Measurements from ENCODE around the gene GUF1.

GUF1 gene

GRCh38 chr4:44678094-44679041, at the start of gene GUF1:
Gene GUF1, plus strand, starts transcription at chr4:44678420. Its CDS starts 203 bp downstream, at chr4:44678623.
- Histone ChIP-seq H3K9me3 (ENCODE audit: low read length) (no peaks in the 10 kb centered on the region), H3K4me3 (ENCODE audit: low read depth in 1 of 2, low read length in 2 of 2) (peak within 1 kb of the TSS; percentile 84 to 88), H3K9ac (ENCODE audit: low read length) (peak within 1 kb of the TSS; percentile 81), H3K27me3 (ENCODE audit: control insufficient read depth in 1 of 2, insufficient read depth in 2 of 2, low read length in 2 of 2) (no peaks in the 10 kb centered on the region), H3K4me1 (ENCODE audit: insufficient read depth, low read length) (peaks cover 11% of the 10 kb centered on the region), H3K27ac (ENCODE audit: low read depth, low read length) (peak within 1 kb of the TSS; percentile 62), H3K36me3 (ENCODE audit: insufficient read depth, low read length) (peaks cover 10% of the 10 kb centered on the region)

- Histone ChIP-seq H3K9ac (ENCODE audit: low read length) (no peak overlapping the region), H3K4me1 (ENCODE audit: insufficient read depth, low read length) (no peaks in the 10 kb centered on the region), H3K27me3 (ENCODE audit: control insufficient read depth in 1 of 2, insufficient read depth in 2 of 2, low read length in 2 of 2) (no peaks in the 10 kb centered on the region), H3K36me3 (ENCODE audit: insufficient read depth, low read length) (no peaks in the 10 kb centered on the region), H3K9me3 (ENCODE audit: low read length) (no peaks in the 10 kb centered on the region), H3K27ac (ENCODE audit: low read depth, low read length) (no peak overlapping the region), H3K4me3 (ENCODE audit: low read depth in 1 of 2, low read length in 2 of 2) (no peak overlapping the region)
Observed at GRCh38 chr4:44629280-44629866, 48.8 kb upstream of the GUF1 start.

GRCh38 chr4:44632089-44632488, 46.1 kb upstream of the GUF1 start:
- Histone ChIP-seq H3K36me3 (ENCODE audit: insufficient read depth, low read length) (no peaks in the 10 kb centered on the region), H3K4me1 (ENCODE audit: insufficient read depth, low read length) (no peaks in the 10 kb centered on the region), H3K9ac (ENCODE audit: low read length) (no peak overlapping the region), H3K27me3 (ENCODE audit: control insufficient read depth in 1 of 2, insufficient read depth in 2 of 2, low read length in 2 of 2) (no peaks in the 10 kb centered on the region), H3K27ac (ENCODE audit: low read depth, low read length) (no peak overlapping the region), H3K9me3 (ENCODE audit: low read length) (no peaks in the 10 kb centered on the region), H3K4me3 (ENCODE audit: low read depth in 1 of 2, low read length in 2 of 2) (no peak overlapping the region)

- Histone ChIP-seq H3K4me3 (ENCODE audit: low read depth in 1 of 2, low read length in 2 of 2) (no peak overlapping the region), H3K9ac (ENCODE audit: low read length) (no peak overlapping the region), H3K4me1 (ENCODE audit: insufficient read depth, low read length) (no peaks in the 10 kb centered on the region)
Observed at GRCh38 chr4:44632733-44633132, 45.5 kb upstream of the GUF1 start.

GRCh38 chr4:44638091-44638490, 40.1 kb upstream of the GUF1 start:
- Histone ChIP-seq H3K4me1 (ENCODE audit: insufficient read depth, low read length) (no peaks in the 10 kb centered on the region), H3K27me3 (ENCODE audit: control insufficient read depth in 1 of 2, insufficient read depth in 2 of 2, low read length in 2 of 2) (no peaks in the 10 kb centered on the region), H3K27ac (ENCODE audit: low read depth, low read length) (no peak overlapping the region), H3K4me3 (ENCODE audit: low read depth in 1 of 2, low read length in 2 of 2) (no peak overlapping the region), H3K9ac (ENCODE audit: low read length) (no peak overlapping the region), H3K36me3 (ENCODE audit: insufficient read depth, low read length) (no peaks in the 10 kb centered on the region), H3K9me3 (ENCODE audit: low read length) (no peaks in the 10 kb centered on the region)

More at GRCh38 chr4:44632733-44633132, 45.5 kb upstream of the GUF1 start:
- Histone ChIP-seq H3K27me3 (ENCODE audit: control insufficient read depth in 1 of 2, insufficient read depth in 2 of 2, low read length in 2 of 2) (no peaks in the 10 kb centered on the region), H3K9me3 (ENCODE audit: low read length) (no peaks in the 10 kb centered on the region), H3K27ac (ENCODE audit: low read depth, low read length) (no peak overlapping the region), H3K36me3 (ENCODE audit: insufficient read depth, low read length) (no peaks in the 10 kb centered on the region)

GRCh38 chr4:44646151-44646550, 32.1 kb upstream of the GUF1 start:
- Histone ChIP-seq H3K4me1 (ENCODE audit: insufficient read depth, low read length) (no peaks in the 10 kb centered on the region), H3K9me3 (ENCODE audit: low read length) (no peaks in the 10 kb centered on the region), H3K27me3 (ENCODE audit: control insufficient read depth in 1 of 2, insufficient read depth in 2 of 2, low read length in 2 of 2) (no peaks in the 10 kb centered on the region), H3K36me3 (ENCODE audit: insufficient read depth, low read length) (no peaks in the 10 kb centered on the region), H3K27ac (ENCODE audit: low read depth, low read length) (no peak overlapping the region), H3K9ac (ENCODE audit: low read length) (no peak overlapping the region), H3K4me3 (ENCODE audit: low read depth in 1 of 2, low read length in 2 of 2) (no peak overlapping the region)

- Histone ChIP-seq H3K9me3 (ENCODE audit: low read length) (no peaks in the 10 kb centered on the region), H3K36me3 (ENCODE audit: insufficient read depth, low read length) (no peaks in the 10 kb centered on the region), H3K27ac (ENCODE audit: low read depth, low read length) (no peak within 1 kb of the TSS), H3K27me3 (ENCODE audit: control insufficient read depth in 1 of 2, insufficient read depth in 2 of 2, low read length in 2 of 2) (no peaks in the 10 kb centered on the region), H3K9ac (ENCODE audit: low read length) (no peak within 1 kb of the TSS), H3K4me1 (ENCODE audit: insufficient read depth, low read length) (no peaks in the 10 kb centered on the region), H3K4me3 (ENCODE audit: low read depth in 1 of 2, low read length in 2 of 2) (no peak within 1 kb of the TSS)
Observed at GRCh38 chr4:44651425-44651824, 26.8 kb upstream of the GUF1 start, which contains the start of gene YIPF7. Gene YIPF7, minus strand, starts transcription at chr4:44651625. Its CDS starts 1,525 bp downstream, at chr4:44650100.

GRCh38 chr4:44652002-44652401, 26.2 kb upstream of the GUF1 start:
- Histone ChIP-seq H3K27me3 (ENCODE audit: control insufficient read depth in 1 of 2, insufficient read depth in 2 of 2, low read length in 2 of 2) (no peaks in the 10 kb centered on the region), H3K4me3 (ENCODE audit: low read depth in 1 of 2, low read length in 2 of 2) (no peak overlapping the region), H3K4me1 (ENCODE audit: insufficient read depth, low read length) (no peaks in the 10 kb centered on the region), H3K9me3 (ENCODE audit: low read length) (no peaks in the 10 kb centered on the region), H3K36me3 (ENCODE audit: insufficient read depth, low read length) (no peaks in the 10 kb centered on the region), H3K27ac (ENCODE audit: low read depth, low read length) (no peak overlapping the region), H3K9ac (ENCODE audit: low read length) (no peak overlapping the region)

GRCh38 chr4:44660396-44660795, 17.8 kb upstream of the GUF1 start:
- Histone ChIP-seq H3K27me3 (ENCODE audit: control insufficient read depth in 1 of 2, insufficient read depth in 2 of 2, low read length in 2 of 2) (no peaks in the 10 kb centered on the region), H3K27ac (ENCODE audit: low read depth, low read length) (no peak overlapping the region), H3K4me3 (ENCODE audit: low read depth in 1 of 2, low read length in 2 of 2) (no peak overlapping the region), H3K9ac (ENCODE audit: low read length) (no peak overlapping the region), H3K9me3 (ENCODE audit: low read length) (no peaks in the 10 kb centered on the region), H3K4me1 (ENCODE audit: insufficient read depth, low read length) (no peaks in the 10 kb centered on the region), H3K36me3 (ENCODE audit: insufficient read depth, low read length) (no peaks in the 10 kb centered on the region)

- no peak overlapping the region for H3K4me3 ChIP-seq (ENCODE audit: low read depth in 1 of 2, low read length in 2 of 2)
- no peak overlapping the region for H3K27ac ChIP-seq (ENCODE audit: low read depth, low read length)
- H3K9me3 ChIP-seq (ENCODE audit: low read length): no peaks in the 10 kb centered on the region
- H3K4me1 ChIP-seq (ENCODE audit: insufficient read depth, low read length): no peaks in the 10 kb centered on the region
- no peaks in the 10 kb centered on the region for H3K27me3 ChIP-seq (ENCODE audit: control insufficient read depth in 1 of 2, insufficient read depth in 2 of 2, low read length in 2 of 2)
- no peak overlapping the region for H3K9ac ChIP-seq (ENCODE audit: low read length)
- H3K36me3 ChIP-seq (ENCODE audit: insufficient read depth, low read length): no peaks in the 10 kb centered on the region
Observed at GRCh38 chr4:44661940-44662622, 16.1 kb upstream of the GUF1 start.

- H3K27ac ChIP-seq (ENCODE audit: low read depth, low read length): no peak overlapping the region
- no peaks in the 10 kb centered on the region for H3K9me3 ChIP-seq (ENCODE audit: low read length)
- no peaks in the 10 kb centered on the region for H3K4me1 ChIP-seq (ENCODE audit: insufficient read depth, low read length)
- no peaks in the 10 kb centered on the region for H3K36me3 ChIP-seq (ENCODE audit: insufficient read depth, low read length)
- H3K4me3 ChIP-seq (ENCODE audit: low read depth in 1 of 2, low read length in 2 of 2): no peak overlapping the region
- H3K27me3 ChIP-seq (ENCODE audit: control insufficient read depth in 1 of 2, insufficient read depth in 2 of 2, low read length in 2 of 2): no peaks in the 10 kb centered on the region
- no peak overlapping the region for H3K9ac ChIP-seq (ENCODE audit: low read length)
Observed at GRCh38 chr4:44662623-44663005, 15.6 kb upstream of the GUF1 start.

All from muscle layer of colon (tissue), 2 donors.